ENCODE results near the gene SIN3A.

DNA sequence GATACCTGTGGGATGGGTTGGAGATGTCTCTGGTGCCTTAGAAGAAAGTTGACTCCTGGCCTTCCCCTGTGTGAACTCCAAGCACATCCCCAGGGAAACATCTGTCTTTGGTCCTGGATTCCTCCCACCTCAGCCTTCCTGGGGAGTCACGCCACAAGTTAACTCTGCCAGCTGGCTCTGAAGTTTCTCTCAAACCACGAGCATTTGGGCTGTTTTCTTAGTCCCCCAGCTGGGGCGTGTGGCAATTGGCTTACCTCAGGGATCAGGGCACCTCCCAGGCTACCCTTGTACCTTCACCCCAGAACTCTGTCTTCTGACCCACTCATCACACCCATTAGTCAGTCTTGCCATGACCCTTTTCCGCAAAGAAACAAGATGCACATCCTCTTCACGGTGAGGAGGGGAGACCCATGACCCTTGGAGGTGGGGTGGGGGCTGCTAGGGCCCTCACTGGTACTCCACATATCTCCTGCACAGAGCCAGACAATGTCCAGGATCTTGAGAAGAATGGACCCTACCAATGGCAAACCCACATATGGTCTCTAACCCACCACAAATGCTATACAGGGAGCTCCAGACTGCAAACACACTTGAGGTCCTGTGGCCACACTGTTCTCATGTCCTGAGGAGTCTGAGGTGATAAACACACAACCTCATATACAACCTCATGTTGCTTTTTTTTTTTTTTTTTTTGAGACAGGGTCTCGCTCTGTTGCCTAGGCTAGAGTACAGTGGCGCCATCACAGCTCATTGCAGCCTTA is 100.7 kb downstream of the SIN3A start:
- TF ChIP-seq CTCF (IDR thresholded peaks at IDR 0.05) (no peak), SIN3A (IDR thresholded peaks at IDR 0.05; ENCODE audit: borderline replicate concordance, insufficient read depth, low read depth, low read length) (no peak), POLR2AphosphoS5 (IDR thresholded peaks at IDR 0.05; ENCODE audit: low read depth, low read length) (no peak), TCF7L2 (IDR thresholded peaks at IDR 0.05; ENCODE audit: low read depth, low read length) (no peak)

Measured in Panc1 (cell line).